ENCODE data around the gene SIRPB2.

- TF ChIP-seq EZH2 (IDR thresholded peaks at IDR 0.05; ENCODE audit: insufficient read depth, poor library complexity, severe bottlenecking) (no peak), EZH2phosphoT487 (IDR thresholded peaks at IDR 0.05; ENCODE audit: insufficient read depth, low read depth) (no peak)
These were observed 3.2 kb upstream of the SIRPB2 start for GRCh38 chr20:1494436-1494835.
